SIG-M5 treated with dmso at 0.1 percent for 504 hours (cell line): ENCODE results near the gene CHST14.
A peak's percentile ranks its signal among the peaks of the same experiment; 100 is the strongest.

Experiments used
- DNase-seq: peaks from one replicate; lab custom pipeline; 2025; ENCODE audit not compliant: unreplicated experiment; lab: John Stamatoyannopoulos, UW

CHST14 gene

DNA sequence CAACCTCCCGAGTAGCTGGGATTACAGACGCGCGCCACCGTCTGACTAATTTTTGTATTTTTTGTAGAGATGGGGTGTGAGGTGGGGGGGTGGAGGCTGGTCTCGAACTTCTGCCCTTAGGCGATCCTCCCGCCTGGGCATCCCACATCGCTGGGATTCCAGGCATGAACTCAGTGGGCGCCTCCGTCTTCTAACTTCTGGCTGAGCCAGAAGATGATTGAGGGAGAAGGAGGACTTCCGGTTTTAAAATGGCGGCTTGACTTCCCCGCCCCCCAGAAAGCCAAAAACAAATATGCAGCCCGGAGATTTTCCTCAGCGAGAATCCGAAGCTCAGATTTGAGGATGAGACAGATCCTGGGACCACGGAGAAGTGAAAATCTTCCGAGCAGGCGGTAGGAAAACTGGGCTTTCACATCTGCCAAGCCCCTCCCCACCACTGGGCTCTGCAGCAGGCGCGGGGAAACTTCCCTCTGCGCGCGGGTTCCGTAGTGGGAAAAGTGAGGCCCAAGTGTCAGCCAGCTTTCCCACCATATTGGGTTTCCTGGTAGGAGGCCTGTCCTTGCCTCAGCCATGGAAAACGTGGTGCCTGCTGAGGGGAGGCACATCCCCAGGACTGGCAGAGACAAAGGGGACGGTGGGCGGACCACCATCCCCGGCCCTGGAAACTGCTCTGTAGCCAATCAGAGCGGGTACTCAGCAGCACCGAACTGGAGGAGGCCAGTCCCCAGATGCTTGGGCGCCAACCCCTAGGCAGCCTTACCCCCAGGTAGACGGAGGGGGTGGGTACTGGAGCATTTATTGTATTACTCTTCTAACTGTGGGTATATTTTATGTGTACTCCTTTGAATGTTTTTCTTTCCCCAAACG, 17.3 kb downstream of the CHST14 start:
- no peak for DNase-seq

DNA sequence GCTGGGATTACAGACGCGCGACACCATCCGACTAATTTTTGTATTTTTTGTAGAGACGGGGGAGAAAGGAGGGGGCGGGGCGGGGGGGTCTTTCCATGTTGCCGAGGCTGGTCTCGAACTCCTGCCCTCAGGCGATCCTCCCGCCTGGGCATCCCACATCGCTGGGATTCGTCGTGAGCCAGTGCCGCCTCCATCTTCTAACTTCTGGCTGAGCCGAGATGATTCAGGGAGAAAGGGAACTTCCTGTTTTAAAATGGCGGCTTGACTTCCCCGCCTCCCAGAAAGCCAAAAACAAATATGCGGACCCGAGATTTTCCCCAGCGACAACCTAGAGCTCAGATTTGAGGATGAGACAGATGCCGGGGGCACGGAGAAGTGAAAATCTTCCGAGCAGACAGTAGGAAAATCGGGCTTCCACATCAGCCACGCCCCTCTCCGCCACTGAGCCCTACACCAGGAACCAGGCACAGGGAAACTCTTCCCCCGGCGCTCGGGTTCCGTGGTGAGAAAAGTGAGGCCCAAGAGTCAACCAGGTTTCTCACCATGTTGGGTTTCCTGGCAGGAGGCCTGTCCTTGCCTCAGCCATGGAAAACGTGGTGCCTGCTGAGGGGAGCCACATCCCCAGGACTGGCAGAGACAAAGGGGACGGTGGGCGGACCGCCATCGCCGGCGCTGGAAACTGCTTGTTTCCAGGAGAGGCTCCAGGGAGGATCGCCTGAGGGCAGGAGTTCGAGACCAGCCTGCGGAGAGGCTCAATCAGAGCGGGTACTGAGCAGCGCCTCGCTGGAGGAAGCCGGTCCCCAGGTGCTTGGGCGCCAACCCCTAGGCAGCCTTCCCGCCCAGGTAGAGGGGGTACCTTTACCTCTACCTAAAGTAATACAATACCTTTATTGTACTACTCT, 18.7 kb downstream of the CHST14 start:
- no peak for DNase-seq

DNA sequence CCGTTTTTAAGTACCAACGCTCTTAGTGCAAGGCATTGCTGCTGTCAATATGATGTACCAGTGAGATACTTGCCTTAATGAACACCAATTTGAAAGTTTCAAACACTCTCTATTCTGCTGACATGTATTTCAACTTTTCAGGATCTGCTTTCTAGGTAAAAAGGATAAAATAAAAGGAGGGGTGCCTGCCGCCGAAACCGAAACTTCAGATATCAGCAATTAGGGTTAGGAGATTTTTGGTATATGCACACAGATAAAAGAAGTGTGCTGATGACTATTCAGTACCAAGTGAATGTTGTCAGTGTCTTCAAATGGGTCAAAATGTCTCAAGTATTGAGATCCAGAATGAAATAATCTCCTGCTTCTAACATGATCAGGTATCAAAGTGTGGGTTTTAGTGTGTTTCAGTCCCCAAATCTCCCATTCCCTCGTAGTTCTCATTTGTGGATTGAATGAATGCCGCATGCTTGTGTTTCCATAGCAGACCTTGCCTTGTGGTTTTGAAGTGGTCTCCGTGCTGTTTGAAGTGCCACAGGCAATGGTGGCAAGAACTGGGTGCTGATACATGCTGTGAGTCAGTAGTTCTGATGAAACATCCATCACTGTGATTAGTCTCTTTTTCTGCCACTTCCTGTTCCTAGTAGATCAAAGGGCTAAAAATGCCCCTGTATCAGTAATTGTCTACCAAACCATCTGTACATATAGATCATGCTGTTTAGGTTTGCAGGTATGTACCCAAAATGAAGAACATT, 22.5 kb downstream of the CHST14 start:
- peak; percentile 89 for DNase-seq

DNA sequence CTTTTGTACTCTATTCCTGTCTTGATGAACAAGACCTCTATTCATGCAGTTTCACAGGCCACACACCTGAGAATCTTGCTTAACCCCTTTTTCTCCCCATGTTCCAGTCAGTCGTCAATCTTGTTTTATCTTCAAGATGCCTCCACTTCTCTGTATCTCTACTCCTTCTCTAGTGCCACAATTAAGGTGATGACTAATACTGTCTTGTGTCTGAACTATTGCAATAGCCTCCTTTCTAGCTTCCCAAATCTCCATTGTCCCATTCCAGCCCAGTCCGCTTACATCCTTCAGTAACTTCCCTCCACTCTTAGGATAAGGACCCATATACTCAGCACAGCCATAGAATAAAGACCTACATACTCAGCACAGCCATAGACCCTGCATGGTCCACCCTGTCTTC, 24.7 kb downstream of the CHST14 start:
- DNase-seq: no peak

DNA sequence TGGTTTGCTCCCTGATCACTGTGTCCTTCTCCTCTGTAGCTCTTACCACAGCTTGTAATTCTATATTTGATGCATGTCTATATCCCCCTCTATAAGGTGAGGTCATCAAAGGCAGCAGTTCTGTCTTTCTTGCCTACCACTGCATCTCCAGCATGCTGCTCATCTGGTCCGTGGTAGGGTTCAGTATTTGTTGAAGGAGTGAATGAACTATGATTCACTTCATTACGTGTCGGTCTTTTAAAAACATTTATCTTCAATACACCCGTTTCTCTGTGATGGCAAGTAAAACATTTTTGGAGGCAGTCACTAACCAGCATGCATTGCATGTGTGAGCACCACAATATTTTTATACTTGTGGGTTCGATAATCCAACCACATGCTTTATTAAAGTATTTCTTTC, 27.6 kb downstream of the CHST14 start:
- no peak for DNase-seq

DNA sequence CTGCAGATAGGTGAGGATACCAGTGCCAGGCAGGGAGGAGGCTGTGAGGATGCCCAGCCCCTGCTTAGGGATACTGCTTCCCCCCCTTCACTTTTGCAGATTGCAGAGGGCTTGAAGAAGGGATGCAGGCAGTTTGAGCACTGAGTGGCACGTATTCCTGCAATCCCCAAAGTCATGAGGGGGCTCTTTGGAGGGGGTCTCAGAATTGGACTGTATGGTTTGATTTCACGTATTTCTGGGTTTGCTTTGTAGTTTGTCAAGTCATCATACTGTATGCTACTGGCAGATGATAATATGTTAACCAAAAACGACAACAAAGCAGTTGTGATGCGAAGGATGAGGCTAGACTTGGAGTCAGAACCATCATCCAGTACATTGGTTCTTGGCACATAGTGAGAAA, 28.1 kb downstream of the CHST14 start:
- no peak for DNase-seq

DNA sequence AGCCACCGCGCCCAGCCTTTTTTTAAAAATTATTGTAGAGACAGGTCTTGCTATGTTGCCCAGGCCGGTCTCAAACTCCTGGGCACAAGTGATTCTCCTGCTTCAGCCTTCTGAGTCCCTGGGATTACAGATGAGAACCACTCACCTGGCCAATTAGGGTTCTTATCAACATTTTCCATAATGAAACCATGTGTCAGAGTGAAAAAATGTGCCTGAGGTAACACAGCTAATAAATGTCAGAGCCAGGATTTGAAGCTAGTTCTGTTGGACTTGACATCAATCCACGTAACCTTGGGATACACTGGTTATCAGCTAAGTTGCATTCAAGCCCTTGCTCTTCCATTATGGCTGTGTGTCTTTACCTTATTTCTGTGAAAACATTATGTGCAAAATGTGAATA, 29.1 kb downstream of the CHST14 start:
- DNase-seq: no peak

DNA sequence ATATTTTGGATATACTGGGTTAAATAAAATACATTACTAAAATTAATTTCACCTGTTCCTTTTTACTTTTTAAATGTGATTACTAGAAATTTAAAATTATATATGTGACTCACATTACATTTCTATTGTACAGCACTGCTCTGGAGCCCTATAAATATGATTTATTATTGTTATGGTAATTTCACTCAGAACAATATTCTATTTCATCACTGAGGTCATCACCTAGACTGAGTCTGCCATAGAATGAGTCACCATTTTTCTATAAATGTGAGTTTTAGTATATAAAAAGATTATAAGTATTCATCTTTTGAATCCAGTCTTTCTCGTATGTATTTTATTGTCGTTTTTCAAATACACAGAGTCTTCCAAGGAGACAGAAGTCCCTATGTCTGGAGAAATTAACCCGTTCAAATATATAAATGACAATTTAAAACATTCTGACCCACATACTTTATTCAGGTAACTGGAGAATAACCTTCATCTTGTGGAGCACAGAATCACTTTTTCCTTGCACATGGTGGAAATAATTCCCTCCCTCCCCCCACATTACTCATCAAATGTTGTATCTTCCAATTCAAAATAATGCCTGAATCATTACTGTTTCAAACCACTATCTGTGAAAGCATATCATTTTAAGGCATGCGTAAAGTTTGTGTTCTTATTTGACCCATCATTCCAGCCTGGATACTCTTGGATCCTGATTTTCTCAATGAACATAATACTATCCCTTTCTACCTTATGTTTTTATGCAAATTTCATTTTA, 30.0 kb downstream of the CHST14 start:
- DNase-seq: no peak

DNA sequence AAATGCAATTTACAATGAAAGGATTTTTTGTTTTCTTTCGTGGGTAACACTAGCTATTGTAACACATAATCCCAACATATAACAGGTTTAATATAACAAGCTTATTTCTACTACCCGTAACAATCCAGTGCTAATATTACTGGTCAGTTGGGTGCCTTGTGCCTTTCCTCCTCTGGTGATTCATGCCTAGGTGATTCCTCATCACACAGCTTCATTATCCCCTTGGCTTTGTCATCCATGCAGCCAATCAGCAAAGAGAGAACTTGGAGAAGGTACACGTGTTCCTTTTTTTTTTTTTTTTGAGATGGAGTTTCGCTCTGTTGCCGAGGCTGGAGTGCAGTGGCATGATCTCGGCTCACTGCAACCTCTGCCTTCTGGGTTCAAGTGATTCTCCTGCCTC, 30.7 kb downstream of the CHST14 start:
- no peak for DNase-seq

DNA sequence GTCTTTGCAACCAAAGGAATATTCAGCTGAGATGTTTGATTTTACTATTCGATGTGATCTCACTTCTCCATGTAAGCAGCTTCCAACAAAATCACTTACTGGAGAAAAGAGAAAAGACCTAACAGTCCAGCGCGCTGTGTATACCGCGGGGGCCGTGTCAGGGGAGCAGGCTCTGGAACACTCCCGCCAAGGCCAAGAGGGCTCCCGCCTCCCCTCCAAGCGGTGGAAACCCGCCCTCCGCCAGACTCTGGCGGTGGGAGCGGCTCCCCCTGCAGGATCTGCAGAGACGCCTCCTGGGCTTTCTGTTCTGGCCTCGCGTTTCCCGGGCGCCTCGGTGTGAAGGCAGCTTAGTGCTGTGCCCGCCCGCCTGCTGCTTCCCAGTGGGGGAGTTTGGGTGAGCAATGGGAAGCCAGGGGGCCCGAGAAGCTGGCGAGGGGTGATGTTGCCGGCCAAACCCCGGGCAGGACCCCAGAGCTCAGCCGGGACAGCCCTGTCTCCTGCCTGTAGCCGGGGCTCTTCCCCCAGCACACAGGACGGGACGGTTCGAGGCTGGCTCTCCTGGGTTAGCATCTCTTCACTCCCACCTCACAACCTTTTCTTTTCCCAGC, 36.3 kb downstream of the CHST14 start:
- DNase-seq: peak; percentile 59

DNA sequence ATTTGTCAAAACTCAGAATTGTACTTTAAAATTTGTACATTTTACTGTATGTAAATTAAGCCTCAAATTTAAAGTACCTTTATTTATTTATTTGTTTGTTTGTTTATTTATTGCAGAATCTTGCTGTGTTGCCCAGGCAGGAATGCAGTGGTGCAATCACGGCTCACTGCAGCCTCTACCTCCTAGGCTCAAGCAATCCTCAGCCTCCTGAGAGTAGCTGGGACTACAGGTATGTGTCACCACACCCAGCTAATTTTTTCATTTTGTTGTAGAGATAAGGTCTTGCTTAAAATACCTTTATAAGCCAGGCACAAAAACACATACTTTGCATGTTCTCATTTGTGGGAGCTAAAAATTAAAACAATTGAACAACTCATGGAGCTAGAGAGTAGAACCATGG, 37.4 kb downstream of the CHST14 start:
- DNase-seq: no peak

DNA sequence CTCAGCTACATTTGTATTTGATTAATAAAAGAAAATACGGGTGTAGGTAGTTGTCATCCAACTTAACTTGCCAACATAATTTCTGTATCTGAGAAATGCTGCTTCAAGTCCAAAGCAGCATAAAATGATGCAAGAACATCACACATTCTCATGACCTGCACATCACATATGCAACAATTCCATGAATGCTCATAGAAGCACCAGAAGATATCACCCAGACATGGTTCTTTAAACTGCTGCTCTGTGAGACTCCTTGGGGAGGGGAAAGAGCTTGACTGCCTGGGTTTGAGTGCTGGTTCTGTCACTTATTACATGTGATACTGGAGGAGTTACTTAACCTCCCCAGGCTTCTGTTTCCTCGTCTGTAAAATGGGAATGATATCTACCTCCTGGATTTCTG, 39.4 kb downstream of the CHST14 start:
- DNase-seq: no peak

DNA sequence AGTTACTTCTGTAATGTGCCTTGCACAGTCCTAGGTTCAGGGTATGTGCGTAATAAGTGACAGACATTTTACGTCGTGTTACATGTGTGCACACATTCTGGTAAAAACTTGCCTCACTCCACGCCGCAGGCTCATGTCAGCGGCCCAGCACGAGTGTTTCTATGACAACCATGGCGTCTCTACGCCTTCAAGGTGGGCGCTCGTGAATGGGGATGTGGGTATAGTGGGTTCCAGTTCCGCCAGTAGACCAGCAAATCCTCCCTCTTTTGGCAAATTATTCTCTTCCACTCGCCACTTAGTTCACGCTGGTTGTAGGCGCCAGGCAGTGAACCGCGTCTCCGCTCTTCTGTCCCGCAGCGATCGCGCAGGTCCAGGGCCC, 40.3 kb downstream of the CHST14 start:
- peak; percentile 22 for DNase-seq

DNA sequence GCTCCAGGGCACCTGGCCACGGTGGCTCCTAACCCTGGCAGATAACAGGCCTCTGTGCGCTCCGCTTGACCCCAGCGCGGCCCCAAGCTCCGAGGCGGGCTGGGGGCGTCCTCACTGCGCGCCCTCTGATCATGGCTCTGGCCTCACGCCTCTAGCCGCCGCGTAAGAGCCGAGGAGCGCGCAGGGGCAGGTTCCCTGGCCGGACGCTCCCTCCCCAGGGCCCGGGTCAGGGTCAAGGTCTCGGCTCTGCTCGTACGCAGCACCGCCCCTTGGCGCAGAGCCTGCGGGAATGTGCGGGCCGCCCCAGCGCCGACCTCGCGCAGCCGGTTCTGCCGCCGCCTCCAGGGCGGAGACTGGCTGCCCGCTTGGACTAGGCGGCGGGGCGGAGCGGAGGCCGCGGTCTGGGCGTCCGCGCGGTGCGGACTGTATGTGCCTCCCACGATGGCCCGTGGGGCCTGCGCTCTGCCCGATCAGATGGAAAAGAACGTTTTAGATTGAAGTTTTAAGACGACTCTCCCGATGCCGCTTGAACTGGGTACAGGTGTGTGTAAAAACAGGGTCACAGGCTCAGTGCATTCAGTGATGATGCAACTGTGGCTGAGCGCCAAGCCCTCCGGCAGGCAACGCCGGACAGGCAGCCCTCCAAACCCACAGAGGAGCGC, 40.8 kb downstream of the CHST14 start:
- DNase-seq: no peak

DNA sequence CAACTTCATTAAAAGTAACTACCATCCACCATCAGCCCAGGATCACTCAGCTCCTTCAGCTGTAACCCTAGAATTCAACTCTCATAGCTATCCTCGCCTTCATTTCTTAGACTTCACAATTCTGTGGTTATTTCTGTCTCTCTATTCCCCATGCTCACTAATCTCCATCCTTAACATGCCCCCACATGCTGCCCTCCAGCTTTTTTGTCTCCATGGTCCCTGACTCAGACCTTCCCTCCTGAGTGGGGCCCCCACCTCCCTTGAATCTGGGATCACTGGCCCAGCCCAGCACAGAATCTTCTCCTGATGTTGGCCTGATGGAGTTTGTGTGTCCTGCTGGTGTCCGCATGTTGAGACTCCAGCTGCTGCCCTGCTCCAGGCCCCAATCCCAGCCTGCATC, 41.7 kb downstream of the CHST14 start:
- no peak for DNase-seq

DNA sequence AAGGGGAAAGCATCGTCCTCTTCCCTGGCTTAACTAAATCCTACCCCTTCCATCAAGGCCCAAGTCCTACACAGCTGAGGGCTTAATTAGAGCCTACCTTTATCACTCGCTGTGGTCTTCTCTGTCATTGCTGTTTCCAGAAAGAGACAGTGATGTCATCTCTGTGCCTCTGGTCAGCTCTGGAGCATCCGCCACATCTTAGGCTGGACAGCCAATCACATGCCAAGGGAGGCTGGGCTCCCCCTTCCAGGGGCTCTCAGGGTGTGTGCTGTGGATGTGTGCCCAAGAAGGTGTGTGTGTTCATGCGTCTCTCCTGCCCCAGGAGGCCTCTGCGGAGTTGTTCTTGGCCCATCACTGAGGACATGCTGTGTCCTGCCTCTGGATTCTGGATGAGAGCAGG, 42.8 kb downstream of the CHST14 start:
- no peak for DNase-seq

DNA sequence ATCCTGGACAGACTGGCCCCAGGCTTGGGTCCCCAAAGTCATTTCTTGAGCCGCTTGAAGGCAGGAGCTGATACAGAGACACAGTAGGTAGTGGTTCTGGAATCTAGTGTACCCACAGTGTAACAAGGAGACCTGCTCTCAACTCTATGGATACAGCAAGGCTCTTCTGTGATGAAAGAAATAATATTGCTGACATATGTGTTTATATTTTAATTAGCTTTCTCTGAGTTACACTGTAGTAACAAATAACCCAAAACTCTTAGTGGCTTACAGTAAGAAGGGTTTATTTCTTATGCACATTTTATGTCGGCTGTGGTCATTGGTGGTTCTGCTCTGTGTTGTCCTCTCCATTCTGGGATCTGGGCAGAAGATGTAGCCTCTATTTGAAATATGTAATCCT, 45.5 kb downstream of the CHST14 start:
- no peak for DNase-seq
